Spleen (tissue), 7 donors: Measurements from ENCODE around the gene RBM15B.

Source experiments
- CTCF ChIP-seq, 11 experiments: fragments of 200-600 bp in 7 of 11; fragments of 450-650 bp in 4 of 11; sonication (generic) in 4 of 11; IDR thresholded peaks in 8 of 11; conservative IDR thresholded peaks in 3 of 11; 1 replicate in 7 of 11; 2 replicates in 4 of 11; pipeline versions ENCODE4 v1.4.0 to v1.8.0; 2016 to 2021; ENCODE audit warnings: antibody characterized with exemption in 11 of 11, inconsistent platforms in 4 of 11, mild to moderate bottlenecking in 1 of 11
- POLR2A ChIP-seq, 3 donors: fragments of 450-650 bp; IDR thresholded peaks; one replicate each; pipeline ENCODE4 v1.5.1; 2017; ENCODE audit warnings: antibody characterized with exemption in 3 of 3, mild to moderate bottlenecking in 1 of 3
- POLR2AphosphoS5 ChIP-seq, 3 donors: sonication (generic); formaldehyde crosslinking; IDR thresholded peaks; one replicate each; pipeline ENCODE4 v1.5.1; 2017; ENCODE audit warnings: antibody characterized with exemption in 3 of 3
- donor health status: DM: no; HTN: no; CAD: no; lungs with moderate emphysema.
- donor health status: DM: no; HTN: no; CAD: no.
- donor health status: DM: no; HTN: no; CAD: no.

- TF ChIP-seq CTCF (IDR thresholded peaks at IDR 0.05 in 8 of 11, conservative IDR thresholded peaks at IDR 0.05 in 3 of 11) (no peak), POLR2AphosphoS5 (IDR thresholded peaks at IDR 0.05) (no peak), POLR2A (IDR thresholded peaks at IDR 0.05) (no peak)
Observed at GRCh38 chr3:51375571-51375970, 15.5 kb upstream of the RBM15B start.
